Liver (tissue), 9 donors: ENCODE data around the gene POLR2L. TPM values are rescaled to one million over a fixed set of nuclear protein-coding genes. Genes with fewer than 3 reads are reported as not detected.

ENCODE experiments used
- DNase-seq: peaks from one replicate; pipeline ENCODE4 v3.0.0-alpha.2; 2017; ENCODE audit warnings: low spot score
- H3K27ac ChIP-seq, 2 donors: one replicate each; pipeline ENCODE4 v1.7.0; 2013; ENCODE audit warnings: inconsistent platforms in 2 of 2, low read length in 2 of 2, control low read depth in 1 of 2, low read depth in 1 of 2, mild to moderate bottlenecking in 1 of 2
- H3K27me3 ChIP-seq, 4 donors: one replicate each; pipeline versions ENCODE4 v1.6.1 to v1.7.0; 2013; ENCODE audit warnings: low read length in 3 of 4, inconsistent platforms in 1 of 4, mild to moderate bottlenecking in 1 of 4, moderate library complexity in 1 of 4; ENCODE audit not compliant: control insufficient read depth in 4 of 4, insufficient read depth in 4 of 4
- H3K36me3 ChIP-seq, 4 donors: one replicate each; pipeline versions ENCODE4 v1.6.1 to v1.7.0; 2013; ENCODE audit warnings: low read length in 3 of 4, mild to moderate bottlenecking in 3 of 4, low read depth in 1 of 4, moderate library complexity in 1 of 4; ENCODE audit not compliant: control insufficient read depth in 4 of 4, insufficient read depth in 3 of 4
- H3K4me1 ChIP-seq, 4 donors: one replicate each; pipeline versions ENCODE4 v1.6.1 to v1.7.0; 2013; ENCODE audit warnings: low read length in 3 of 4, mild to moderate bottlenecking in 3 of 4, moderate library complexity in 1 of 4; ENCODE audit not compliant: control insufficient read depth in 4 of 4, insufficient read depth in 4 of 4
- H3K4me3 ChIP-seq, 3 donors: one replicate each; pipeline versions ENCODE4 v1.6.1 to v1.7.0; 2013; ENCODE audit warnings: low read length in 3 of 3, control low read depth in 1 of 3, low read depth in 1 of 3, mild to moderate bottlenecking in 1 of 3
- H3K9ac ChIP-seq, 2 donors: one replicate each; pipeline ENCODE4 v1.7.0; 2013; ENCODE audit warnings: low read length in 2 of 2, mild to moderate bottlenecking in 2 of 2, moderate library complexity in 2 of 2, control low read depth in 1 of 2, low read depth in 1 of 2
- H3K9me3 ChIP-seq, 4 donors: one replicate each; pipeline versions ENCODE4 v1.6.1 to v1.7.0; 2013; ENCODE audit warnings: low read length in 3 of 4; ENCODE audit not compliant: control insufficient read depth in 4 of 4
- CTCF ChIP-seq: fragments of 150-350 bp; IDR thresholded peaks from 2 replicates; pipeline ENCODE4 v1.5.1; 2017; ENCODE audit warnings: improper control_type of control experiment, low read depth, low read length; ENCODE audit not compliant: missing input control
- EGR1 ChIP-seq, 2 donors: IDR thresholded peaks; 2 replicates each; pipeline ENCODE4 v1.6.1; 2016 to 2018; ENCODE audit warnings: antibody characterized with exemption in 2 of 2, low read depth in 2 of 2
- FOXA1 ChIP-seq: IDR thresholded peaks from 2 replicates; pipeline ENCODE4 v1.6.1; 2016; ENCODE audit warnings: antibody characterized with exemption
- FOXA2 ChIP-seq: IDR thresholded peaks from 2 replicates; pipeline ENCODE4 v1.6.1; 2016; ENCODE audit warnings: antibody characterized with exemption
- HNF4A ChIP-seq, 2 donors: conservative IDR thresholded peaks; 2 replicates each; pipeline ENCODE4 v1.6.1; 2016; ENCODE audit warnings: antibody characterized with exemption in 2 of 2, mild to moderate bottlenecking in 2 of 2
- HNF4G ChIP-seq: IDR thresholded peaks from 2 replicates; pipeline ENCODE4 v1.6.1; 2016; ENCODE audit warnings: antibody characterized with exemption
- JUND ChIP-seq, 2 donors: IDR thresholded peaks; 2 replicates each; pipeline ENCODE4 v1.6.1; 2016; ENCODE audit warnings: antibody characterized with exemption in 2 of 2
- MAX ChIP-seq: IDR thresholded peaks from 2 replicates; pipeline ENCODE4 v1.6.1; 2016; ENCODE audit warnings: antibody characterized with exemption
- NR2F2 ChIP-seq: IDR thresholded peaks from 2 replicates; pipeline ENCODE4 v1.6.1; 2016; ENCODE audit warnings: antibody characterized with exemption
- RAD21 ChIP-seq, 2 donors: IDR thresholded peaks; 2 replicates each; pipeline ENCODE4 v1.6.1; 2016; ENCODE audit warnings: antibody characterized with exemption in 2 of 2, mild to moderate bottlenecking in 2 of 2
- REST ChIP-seq: IDR thresholded peaks from 2 replicates; pipeline ENCODE4 v1.6.1; 2016; ENCODE audit warnings: antibody characterized with exemption, mild to moderate bottlenecking
- RXRA ChIP-seq, 2 donors: IDR thresholded peaks; 2 replicates each; pipeline ENCODE4 v1.6.1; 2017 to 2018; ENCODE audit warnings: antibody characterized with exemption in 2 of 2, mild to moderate bottlenecking in 1 of 2
- SP1 ChIP-seq: IDR thresholded peaks from 2 replicates; pipeline ENCODE4 v1.6.1; 2018; ENCODE audit warnings: antibody characterized with exemption, mild to moderate bottlenecking
- TAF1 ChIP-seq: conservative IDR thresholded peaks from 2 replicates; pipeline ENCODE4 v1.6.1; 2016; ENCODE audit warnings: antibody characterized with exemption, mild to moderate bottlenecking
- ZBTB33 ChIP-seq: IDR thresholded peaks from 2 replicates; pipeline ENCODE4 v1.6.1; 2016; ENCODE audit warnings: antibody characterized with exemption
- WGBS: extraction: QIAGEN DNeasy Blood & Tissue Kit; methylation state at CpG from one replicate; pipeline ENCODE4 v1.1.7; 2013; 5-methylcytosine and 5-hydroxymethylcytosine counted together
- polyA plus RNA-seq, 2 donors: library from polyadenylated mRNA; stranded (reverse) in 1 of 2; unstranded in 1 of 2; fragments of 200-250 nt in 1 of 2; fragments of >200 nt in 1 of 2; fragmentation: Nextera tagmentation in 1 of 2; extraction: Ambion mirVana in 1 of 2; gene quantifications; one replicate each; pipeline versions ENCODE4 v1.2.1 to v1.2.3, GENCODE V29; 2013 to 2015
- total RNA-seq, 2 donors: library from RNA; depleted of rRNA; stranded (reverse); fragments of >200 nt; gene quantifications; one replicate each; pipeline ENCODE4 v1.2.3, GENCODE V29; 2014
- donor health status: healthy.
- donor health status: healthy.
- donor health status: healthy.
- donor health status: healthy.
- donor health status: healthy.

Gene POLR2L
- total and polyA plus RNA-seq, 4 donors: 28.1 to 230 (median 106) TPM

- WGBS: 91% methylated on average over 45 of the region's 45 CpGs
- Histone ChIP-seq H3K4me3 (no peak overlapping the region), H3K27ac (no peak overlapping the region), H3K27me3 (no peaks in the 10 kb centered on the region), H3K9ac (no peak overlapping the region), H3K36me3 (peaks cover 3 to 35% (median 10%) of the 10 kb centered on the region in 4 donors), H3K9me3 (no peaks in the 10 kb centered on the region), H3K4me1 (no peaks in the 10 kb centered on the region)
- TF ChIP-seq TAF1: no peak
- no peak for TF ChIP-seq RAD21 (IDR thresholded peaks at IDR 0.05)
- TF ChIP-seq FOXA2: no peak
- TF ChIP-seq EGR1 (IDR thresholded peaks at IDR 0.05; ENCODE audit: low read depth in 2 of 2): no peak
- no peak for TF ChIP-seq ZBTB33
- no peak for TF ChIP-seq JUND (IDR thresholded peaks at IDR 0.05)
- no peak for TF ChIP-seq FOXA1
- TF ChIP-seq MAX: no peak
- no peak for TF ChIP-seq HNF4G
- TF ChIP-seq HNF4A (conservative IDR thresholded peaks at IDR 0.05): no peak
- TF ChIP-seq NR2F2: no peak
- no peak for TF ChIP-seq RXRA (IDR thresholded peaks at IDR 0.05)
- no peak for DNase-seq
These were observed 46.2 kb upstream of the POLR2L start for GRCh38 chr11:888310-889212.

- Histone ChIP-seq H3K27me3 (no peaks in the 10 kb centered on the region), H3K4me3 (no peak overlapping the region), H3K27ac (no peak overlapping the region), H3K4me1 (no peaks in the 10 kb centered on the region), H3K9me3 (no peaks in the 10 kb centered on the region), H3K36me3 (peaks cover 3 to 41% (median 11%) of the 10 kb centered on the region in 4 donors), H3K9ac (no peak overlapping the region)
- WGBS: 96% methylated on average over 14 of the region's 14 CpGs
- no peak for TF ChIP-seq JUND (IDR thresholded peaks at IDR 0.05)
- no peak for TF ChIP-seq ZBTB33
- no peak for TF ChIP-seq SP1
- TF ChIP-seq HNF4G: no peak
- TF ChIP-seq TAF1: no peak
- DNase-seq: no peak
These were observed 45.3 kb upstream of the POLR2L start for GRCh38 chr11:887589-887988.

GRCh38 chr11:886568-886967 lies 44.2 kb upstream of the POLR2L start:
- DNase-seq: no peak
- 98% methylated on average over 17 of the region's 17 CpGs for WGBS
- Histone ChIP-seq H3K4me3 (no peak overlapping the region), H3K36me3 (peaks cover 3 to 42% (median 14%) of the 10 kb centered on the region in 4 donors), H3K27ac (no peak overlapping the region), H3K9me3 (no peaks in the 10 kb centered on the region), H3K4me1 (no peaks in the 10 kb centered on the region), H3K9ac (no peak overlapping the region), H3K27me3 (no peaks in the 10 kb centered on the region)
- TF ChIP-seq MAX (no peak), HNF4G (no peak), REST (no peak), TAF1 (no peak), FOXA1 (no peak), CTCF (no peak)
